Measurements from ENCODE around the gene UBAC1. TPM values are rescaled to one million over a fixed set of nuclear protein-coding genes. Genes with fewer than 3 reads are reported as not detected.

The UBAC1 gene
- total RNA-seq, 1 donor from 2014 or later: 57.9 TPM

- Histone ChIP-seq H3K36me3 (peaks cover 0 to 83% of the 10 kb centered on the region in 2 donors), H3K9me3 (no peaks in the 10 kb centered on the region), H3K27ac (no peak overlapping the region), H3K4me1 (no peaks in the 10 kb centered on the region), H3K4me3 (no peak overlapping the region), H3K27me3 (no peaks in the 10 kb centered on the region)
- no peak for TF ChIP-seq POLR2A (IDR thresholded peaks at IDR 0.05)
- no peak for DNase-seq (ENCODE audit: extremely low spot score in 2 of 2)
- intact Hi-C loops (cut with DNase I): no loop called here
These were observed 21.6 kb downstream of the UBAC1 start for GRCh38 chr9:135939351-135940265.

GRCh38 chr9:135937521-135938489 is 23.4 kb downstream of the UBAC1 start:
- Histone ChIP-seq H3K4me3 (no peak overlapping the region), H3K4me1 (no peaks in the 10 kb centered on the region), H3K36me3 (peaks cover 0 to 82% of the 10 kb centered on the region in 2 donors), H3K27ac (no peak overlapping the region), H3K9me3 (no peaks in the 10 kb centered on the region), H3K27me3 (no peaks in the 10 kb centered on the region)
- DNase-seq (ENCODE audit: extremely low spot score in 2 of 2): no peak
- intact Hi-C loops (cut with DNase I): no loop called here
- TF ChIP-seq, protein P1, sequence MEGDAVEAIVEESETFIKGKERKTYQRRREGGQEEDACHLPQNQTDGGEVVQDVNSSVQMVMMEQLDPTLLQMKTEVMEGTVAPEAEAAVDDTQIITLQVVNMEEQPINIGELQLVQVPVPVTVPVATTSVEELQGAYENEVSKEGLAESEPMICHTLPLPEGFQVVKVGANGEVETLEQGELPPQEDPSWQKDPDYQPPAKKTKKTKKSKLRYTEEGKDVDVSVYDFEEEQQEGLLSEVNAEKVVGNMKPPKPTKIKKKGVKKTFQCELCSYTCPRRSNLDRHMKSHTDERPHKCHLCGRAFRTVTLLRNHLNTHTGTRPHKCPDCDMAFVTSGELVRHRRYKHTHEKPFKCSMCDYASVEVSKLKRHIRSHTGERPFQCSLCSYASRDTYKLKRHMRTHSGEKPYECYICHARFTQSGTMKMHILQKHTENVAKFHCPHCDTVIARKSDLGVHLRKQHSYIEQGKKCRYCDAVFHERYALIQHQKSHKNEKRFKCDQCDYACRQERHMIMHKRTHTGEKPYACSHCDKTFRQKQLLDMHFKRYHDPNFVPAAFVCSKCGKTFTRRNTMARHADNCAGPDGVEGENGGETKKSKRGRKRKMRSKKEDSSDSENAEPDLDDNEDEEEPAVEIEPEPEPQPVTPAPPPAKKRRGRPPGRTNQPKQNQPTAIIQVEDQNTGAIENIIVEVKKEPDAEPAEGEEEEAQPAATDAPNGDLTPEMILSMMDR (IDR thresholded peaks at IDR 0.05): no peak
- TF ChIP-seq POLR2AphosphoS5 (IDR thresholded peaks at IDR 0.05; ENCODE audit: insufficient read depth in 1 of 2, low read depth in 1 of 2): no peak
- no peak for TF ChIP-seq POLR2A (IDR thresholded peaks at IDR 0.05)

DNA sequence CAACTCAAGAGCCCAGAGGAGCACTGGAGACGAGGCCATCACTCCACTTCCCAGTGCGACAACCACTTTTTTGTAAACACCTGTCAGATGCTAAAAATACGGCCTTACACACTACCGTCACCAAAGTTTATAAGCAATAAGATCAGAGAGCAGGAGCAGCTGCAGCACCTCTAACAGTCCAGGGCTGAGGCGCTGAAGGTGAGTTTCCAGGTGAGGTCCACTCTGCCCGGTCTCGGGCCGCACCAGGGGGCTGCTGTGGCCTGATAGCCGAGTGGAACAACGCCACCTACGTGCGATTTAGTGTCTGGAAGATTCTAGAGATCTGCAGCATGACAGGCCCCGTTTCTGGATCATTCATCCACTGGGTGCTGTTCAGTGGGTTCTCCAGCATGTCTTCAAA is 28.1 kb downstream of the UBAC1 start:
- Histone ChIP-seq H3K4me3 (no peak overlapping the region), H3K4me1 (no peaks in the 10 kb centered on the region), H3K27ac (no peak overlapping the region), H3K27me3 (no peaks in the 10 kb centered on the region), H3K9me3 (no peaks in the 10 kb centered on the region), H3K36me3 (peaks cover 0 to 62% of the 10 kb centered on the region in 2 donors)
- no peak for TF ChIP-seq POLR2A (IDR thresholded peaks at IDR 0.05)
- TF ChIP-seq POLR2AphosphoS5 (IDR thresholded peaks at IDR 0.05; ENCODE audit: insufficient read depth in 1 of 2, low read depth in 1 of 2): no peak
- TF ChIP-seq, protein P1 (IDR thresholded peaks at IDR 0.05): no peak
- no peak for DNase-seq (ENCODE audit: extremely low spot score in 2 of 2)
- intact Hi-C loops (cut with DNase I): no loop called here

DNA sequence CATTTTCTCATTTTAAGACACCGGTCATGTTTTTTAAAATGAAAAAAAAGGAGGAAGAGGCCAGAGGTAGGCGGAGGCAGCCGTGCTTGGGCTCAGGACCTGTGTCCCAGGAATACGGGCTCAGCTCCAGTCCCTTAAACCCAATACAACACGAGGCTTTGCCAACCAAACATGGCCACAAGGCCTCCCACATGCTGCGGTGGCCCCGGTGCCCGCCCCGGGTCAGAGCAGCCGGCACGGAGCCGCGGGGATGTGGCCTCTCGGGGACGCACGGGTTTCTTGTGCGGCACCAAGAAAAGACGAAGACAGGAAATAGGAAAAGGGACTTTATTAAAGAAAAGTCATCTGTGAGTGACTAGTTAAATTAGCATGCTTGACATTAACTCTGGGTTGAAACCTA is 28.5 kb downstream of the UBAC1 start:
- no peak for DNase-seq (ENCODE audit: extremely low spot score in 2 of 2)
- Histone ChIP-seq H3K27ac (no peak overlapping the region), H3K4me1 (peaks cover under 1% of the 10 kb centered on the region), H3K36me3 (peaks cover 0 to 57% of the 10 kb centered on the region in 2 donors), H3K9me3 (no peaks in the 10 kb centered on the region), H3K4me3 (no peak overlapping the region), H3K27me3 (no peaks in the 10 kb centered on the region)
- TF ChIP-seq POLR2A (IDR thresholded peaks at IDR 0.05): no peak
- TF ChIP-seq, protein P1 (IDR thresholded peaks at IDR 0.05): no peak
- no peak for TF ChIP-seq POLR2AphosphoS5 (IDR thresholded peaks at IDR 0.05; ENCODE audit: insufficient read depth in 1 of 2, low read depth in 1 of 2)
- intact Hi-C loops (cut with DNase I): no loop called here

DNA sequence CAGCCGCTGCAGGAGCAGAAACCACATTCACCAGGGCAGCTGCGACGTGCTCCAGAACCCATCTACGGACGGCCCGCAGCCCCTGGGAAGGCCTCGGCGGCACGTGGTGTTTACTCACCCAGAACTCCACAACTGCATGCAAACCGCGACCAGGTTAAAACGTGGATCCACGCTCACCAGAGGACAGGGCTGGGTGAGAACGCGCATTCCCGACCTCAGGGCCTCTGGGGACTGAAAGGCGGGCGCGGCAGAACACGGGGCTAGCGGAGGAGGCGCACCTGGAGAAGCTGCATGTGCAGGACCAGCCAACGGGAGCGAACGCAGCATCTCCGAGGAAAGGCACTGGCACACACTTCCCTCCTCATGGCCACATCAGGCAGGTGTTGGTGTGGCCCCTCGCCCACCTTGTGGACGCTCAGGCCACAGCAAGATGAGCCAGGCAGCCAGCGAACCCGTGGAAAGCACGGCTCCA is 29.8 kb downstream of the UBAC1 start:
- Histone ChIP-seq H3K27ac (no peak overlapping the region), H3K4me1 (peaks cover 11% of the 10 kb centered on the region), H3K4me3 (no peak overlapping the region), H3K9me3 (no peaks in the 10 kb centered on the region), H3K36me3 (peaks cover 0 to 45% of the 10 kb centered on the region in 2 donors), H3K27me3 (no peaks in the 10 kb centered on the region)
- intact Hi-C loops (cut with DNase I): no loop called here
- DNase-seq (ENCODE audit: extremely low spot score in 2 of 2): no peak
- TF ChIP-seq POLR2A (IDR thresholded peaks at IDR 0.05): no peak
- no peak for TF ChIP-seq POLR2AphosphoS5 (IDR thresholded peaks at IDR 0.05; ENCODE audit: insufficient read depth in 1 of 2, low read depth in 1 of 2)
- TF ChIP-seq, protein P1 (IDR thresholded peaks at IDR 0.05): no peak

Measured in vagina (tissue), 2 donors.